ENCODE data around the gene CAB39. TPM values are rescaled to one million over a fixed set of nuclear protein-coding genes. Genes with fewer than 3 reads are reported as not detected.

Gene CAB39
- total and polyA plus RNA-seq, 5 donors: 47.2 to 100.0 (median 87.3) TPM

DNA sequence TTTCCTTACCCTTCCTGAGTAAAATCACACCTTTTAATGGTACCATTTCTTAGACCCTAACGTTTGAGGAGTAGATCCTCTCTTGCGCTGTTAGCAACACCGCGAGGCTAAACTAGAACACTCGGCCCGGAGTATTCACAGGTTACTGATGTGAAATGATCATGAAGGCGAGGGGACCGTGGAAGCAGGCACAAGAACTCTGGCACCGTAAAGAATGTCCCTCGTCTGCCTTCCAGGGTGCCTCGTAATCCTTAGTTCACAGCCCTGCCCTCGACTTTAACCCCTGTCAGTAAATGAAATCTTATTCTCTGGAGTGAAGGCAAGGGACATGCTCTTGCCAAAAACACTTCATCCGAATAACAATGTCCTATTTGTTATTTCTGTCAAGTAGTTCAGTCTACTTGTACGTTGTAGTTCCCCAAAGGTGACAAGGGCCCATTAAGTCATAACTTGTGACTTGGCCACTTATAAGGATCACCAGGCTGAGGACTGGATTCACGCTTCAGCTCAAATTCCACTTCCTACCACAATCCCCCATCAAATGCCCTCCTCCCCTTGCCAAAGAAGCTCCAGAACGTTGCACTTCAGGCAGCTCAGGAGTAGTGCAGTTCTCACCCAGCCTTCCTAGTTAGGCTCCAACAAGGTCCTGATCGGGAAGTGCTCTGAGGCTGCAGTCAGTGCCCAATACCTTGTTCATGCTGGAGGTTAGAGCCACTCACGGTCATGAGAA is 108.8 kb downstream of the CAB39 start:
- intact Hi-C loops (cut with DNase I): loop anchor here in 1 of 4 donors (5.0 kb wide), 1 partner anchor 166 kb away; no protein-coding TSS in a partner anchor
- Histone ChIP-seq H3K27ac (ENCODE audit: low read length) (no peak overlapping the region), H3K9me3 (ENCODE audit: control insufficient read depth, low read length) (no peaks in the 10 kb centered on the region), H3K27me3 (ENCODE audit: control insufficient read depth, insufficient read depth) (no peaks in the 10 kb centered on the region), H3K4me3 (ENCODE audit: low read length) (no peak overlapping the region), H3K4me1 (ENCODE audit: control insufficient read depth, insufficient read depth, low read length) (no peaks in the 10 kb centered on the region)
- ATAC-seq (peak in 1 of 2 donors; percentile 17), DNase-seq (no peak)
- WGBS: 61% methylated on average over 18 of the region's 18 CpGs

DNA sequence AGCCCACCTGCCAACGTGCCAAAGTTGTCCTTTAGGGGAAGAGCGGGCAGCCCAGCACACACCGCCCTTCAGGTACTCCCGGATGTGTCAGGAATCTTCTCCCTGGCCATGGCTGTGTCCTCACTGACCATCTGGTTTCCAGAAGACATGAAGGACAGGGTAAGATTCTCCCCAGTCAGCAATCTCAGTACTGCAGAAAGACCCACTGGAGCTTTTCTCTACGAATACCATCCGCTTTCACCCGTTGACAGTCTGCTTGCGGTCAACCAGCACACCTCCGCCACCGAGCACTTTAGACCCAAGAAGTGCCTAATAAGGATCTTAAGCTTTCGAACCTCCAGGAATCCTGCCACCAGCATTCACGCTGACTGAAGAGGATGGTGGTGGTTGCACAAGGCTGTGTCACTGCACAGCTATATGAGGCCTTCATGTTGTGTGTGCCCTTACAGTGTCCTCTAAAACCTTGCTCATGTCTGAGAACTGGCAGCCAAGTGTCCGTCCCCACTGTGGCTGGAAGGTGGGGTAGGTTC is 109.4 kb downstream of the CAB39 start:
- DNase-seq (peak in 1 of 3 donors; percentile 32), ATAC-seq (no peak)
- 92% methylated on average over 13 of the region's 13 CpGs for WGBS
- H3K9me3 ChIP-seq (ENCODE audit: control insufficient read depth, low read length): no peaks in the 10 kb centered on the region
- no peaks in the 10 kb centered on the region for H3K27me3 ChIP-seq (ENCODE audit: control insufficient read depth, insufficient read depth)
- H3K27ac ChIP-seq (ENCODE audit: low read length): no peak overlapping the region
- no peak overlapping the region for H3K4me3 ChIP-seq (ENCODE audit: low read length)
- H3K4me1 ChIP-seq (ENCODE audit: control insufficient read depth, insufficient read depth, low read length): no peaks in the 10 kb centered on the region
- intact Hi-C loops (cut with DNase I): loop anchor here in 1 of 4 donors (5.0 kb wide), 1 partner anchor 165 kb away; no protein-coding TSS in a partner anchor

DNA sequence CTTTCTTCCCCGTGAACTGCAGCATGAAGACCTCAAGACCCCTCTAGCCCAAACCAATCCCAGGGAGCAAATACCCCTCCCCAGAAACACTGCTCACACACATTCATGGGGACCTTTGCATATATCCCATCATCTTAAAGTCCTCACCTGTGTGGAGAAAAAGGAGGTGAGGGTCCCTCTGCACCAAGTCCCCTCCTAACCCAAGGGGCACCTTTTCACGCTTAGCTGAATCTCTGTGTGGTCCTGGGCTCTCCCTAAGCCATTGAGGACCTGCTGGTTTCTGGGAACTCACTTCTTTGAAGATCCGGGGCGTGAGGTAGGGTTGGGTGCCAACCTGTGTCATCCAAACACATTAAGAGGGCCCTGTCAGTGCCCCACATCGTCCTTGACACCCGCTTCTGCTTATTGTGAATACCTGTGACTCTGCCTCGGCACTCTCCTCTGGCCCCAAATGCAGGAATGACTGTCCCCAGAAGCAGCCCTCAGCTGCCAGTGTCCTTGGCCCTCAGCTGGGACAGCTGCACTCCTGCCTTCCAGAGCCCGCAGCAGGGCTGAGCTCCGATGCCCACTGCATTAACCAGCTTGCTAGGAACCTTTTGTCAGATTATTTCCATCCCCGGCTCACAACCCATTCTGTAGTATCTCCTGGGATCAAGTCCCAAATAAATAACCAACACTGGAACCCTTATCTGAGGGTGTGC is 110.8 kb downstream of the CAB39 start:
- peak in 1 of 3 donors; percentile 30 for DNase-seq
- 73% methylated on average over 10 of the region's 10 CpGs for WGBS
- H3K27me3 ChIP-seq (ENCODE audit: control insufficient read depth, insufficient read depth): no peaks in the 10 kb centered on the region
- no peaks in the 10 kb centered on the region for H3K4me1 ChIP-seq (ENCODE audit: control insufficient read depth, insufficient read depth, low read length)
- no peak for ATAC-seq
- intact Hi-C loops (cut with DNase I): loop anchor here in 1 of 4 donors (5.0 kb wide), 1 partner anchor 164 kb away; no protein-coding TSS in a partner anchor
- no peak overlapping the region for H3K27ac ChIP-seq (ENCODE audit: low read length)
- no peaks in the 10 kb centered on the region for H3K9me3 ChIP-seq (ENCODE audit: control insufficient read depth, low read length)
- H3K4me3 ChIP-seq (ENCODE audit: low read length): no peak overlapping the region

- WGBS: 23% methylated on average over 14 of the region's 14 CpGs
- ATAC-seq: peak; percentile 69 to 74
- peak; percentile 29 to 57 (median 41) for DNase-seq
- no peak overlapping the region for H3K4me3 ChIP-seq (ENCODE audit: low read length)
- intact Hi-C loops (cut with DNase I): loop anchor here in 1 of 4 donors (5.0 kb wide), 1 partner anchor 163 kb away; no protein-coding TSS in a partner anchor
- H3K27ac ChIP-seq (ENCODE audit: low read length): no peak overlapping the region
- no peaks in the 10 kb centered on the region for H3K27me3 ChIP-seq (ENCODE audit: control insufficient read depth, insufficient read depth)
- no peaks in the 10 kb centered on the region for H3K4me1 ChIP-seq (ENCODE audit: control insufficient read depth, insufficient read depth, low read length)
- no peaks in the 10 kb centered on the region for H3K9me3 ChIP-seq (ENCODE audit: control insufficient read depth, low read length)
Observed at GRCh38 chr2:230824406-230824978, 111.8 kb downstream of the CAB39 start.

GRCh38 chr2:230825354-230825753 is 112.7 kb downstream of the CAB39 start:
- H3K27me3 ChIP-seq (ENCODE audit: control insufficient read depth, insufficient read depth): no peaks in the 10 kb centered on the region
- no peak overlapping the region for H3K27ac ChIP-seq (ENCODE audit: low read length)
- 39% methylated on average over 1 of the region's 1 CpG for WGBS
- no peak for DNase-seq
- H3K4me1 ChIP-seq (ENCODE audit: control insufficient read depth, insufficient read depth, low read length): no peaks in the 10 kb centered on the region
- intact Hi-C loops (cut with DNase I): loop anchor here in 2 of 4 donors (5.0 kb wide), 1 partner anchor 162 kb away; no protein-coding TSS in a partner anchor
- no peaks in the 10 kb centered on the region for H3K9me3 ChIP-seq (ENCODE audit: control insufficient read depth, low read length)
- no peak overlapping the region for H3K4me3 ChIP-seq (ENCODE audit: low read length)
- no peak for ATAC-seq

GRCh38 chr2:230827774-230828271 is 115.2 kb downstream of the CAB39 start:
- Histone ChIP-seq H3K4me3 (ENCODE audit: low read length) (peak overlapping the region; percentile 39), H3K4me1 (ENCODE audit: control insufficient read depth, insufficient read depth, low read length) (no peaks in the 10 kb centered on the region), H3K27ac (ENCODE audit: low read length) (no peak overlapping the region), H3K9me3 (ENCODE audit: control insufficient read depth, low read length) (no peaks in the 10 kb centered on the region), H3K27me3 (ENCODE audit: control insufficient read depth, insufficient read depth) (no peaks in the 10 kb centered on the region)
- ATAC-seq (no peak), DNase-seq (peak in 1 of 3 donors; percentile 43)
- intact Hi-C loops (cut with DNase I): loop anchor here in 2 of 4 donors (5.0 kb wide), 1 partner anchor 159 kb away; no protein-coding TSS in a partner anchor
- WGBS: 30% methylated on average over 36 of the region's 36 CpGs

DNA sequence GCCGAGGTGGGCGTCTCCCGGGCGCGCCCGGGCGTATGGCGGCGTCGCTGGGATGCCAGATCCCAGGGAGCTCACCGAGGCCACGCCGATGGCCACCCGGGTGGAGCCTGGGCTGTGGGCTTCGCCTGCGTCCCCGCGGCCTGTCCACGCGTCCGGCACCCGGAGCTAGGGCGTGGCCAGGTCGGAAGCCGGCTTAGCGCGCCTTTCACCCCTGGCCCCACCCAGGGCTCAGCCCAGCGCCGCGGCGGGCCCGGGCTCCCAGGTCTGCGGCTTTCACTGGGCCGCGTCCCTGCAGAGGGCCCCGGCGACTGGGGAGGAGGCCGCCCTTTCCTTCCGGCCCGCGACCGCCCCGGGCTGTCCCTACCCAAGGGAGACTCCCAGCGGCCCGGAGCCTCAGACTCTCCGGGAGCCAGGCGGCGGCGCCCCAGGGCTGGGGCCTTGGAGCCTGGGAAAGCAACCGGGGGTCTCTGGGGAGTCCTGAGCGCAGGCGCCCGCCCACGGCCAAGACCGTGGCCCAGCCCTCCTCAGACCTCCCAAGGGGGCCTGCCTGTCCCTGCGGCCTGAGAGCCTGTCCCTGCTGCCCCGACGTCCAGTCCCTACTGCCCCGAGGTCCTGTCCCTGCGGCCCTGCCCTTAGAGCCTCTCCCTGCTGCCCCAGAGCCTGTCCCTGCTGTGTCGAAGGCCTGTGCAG is 115.8 kb downstream of the CAB39 start:
- Histone ChIP-seq H3K4me1 (ENCODE audit: control insufficient read depth, insufficient read depth, low read length) (no peaks in the 10 kb centered on the region), H3K27ac (ENCODE audit: low read length) (no peak overlapping the region), H3K9me3 (ENCODE audit: control insufficient read depth, low read length) (no peaks in the 10 kb centered on the region), H3K27me3 (ENCODE audit: control insufficient read depth, insufficient read depth) (no peaks in the 10 kb centered on the region), H3K4me3 (ENCODE audit: low read length) (peak overlapping the region; percentile 39)
- DNase-seq (peak; percentile 39 to 81 (median 60)), ATAC-seq (peak; percentile 50 to 68)
- intact Hi-C loops (cut with DNase I): loop anchor here in 2 of 4 donors (5.0 kb wide), 1 partner anchor 159 kb away; no protein-coding TSS in a partner anchor
- 9% methylated on average over 61 of the region's 61 CpGs for WGBS

DNA sequence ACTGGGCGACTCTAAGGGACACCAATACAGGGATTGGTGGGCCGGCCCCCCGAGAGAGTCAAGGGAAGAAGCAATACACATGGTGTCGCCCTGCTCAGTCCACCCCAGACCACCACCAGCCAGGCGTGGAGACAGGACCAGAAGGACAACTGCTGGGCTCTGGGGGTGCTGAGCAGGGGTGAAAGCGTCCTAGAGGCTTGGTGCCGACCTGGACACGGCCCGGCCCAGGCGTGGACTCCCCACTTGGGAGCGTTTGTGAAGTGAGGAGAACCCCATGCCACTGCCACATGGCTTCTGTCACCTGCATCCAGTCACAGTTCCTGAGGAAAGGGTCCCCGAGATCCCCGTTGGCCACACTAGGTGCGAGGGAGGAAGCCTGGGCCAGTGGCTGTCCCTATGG is 116.7 kb downstream of the CAB39 start:
- intact Hi-C loops (cut with DNase I): loop anchor here in 2 of 4 donors (5.0 kb wide), 1 partner anchor 158 kb away; no protein-coding TSS in a partner anchor
- ATAC-seq (no peak), DNase-seq (no peak)
- Histone ChIP-seq H3K9me3 (ENCODE audit: control insufficient read depth, low read length) (no peaks in the 10 kb centered on the region), H3K4me1 (ENCODE audit: control insufficient read depth, insufficient read depth, low read length) (no peaks in the 10 kb centered on the region), H3K4me3 (ENCODE audit: low read length) (no peak overlapping the region), H3K27me3 (ENCODE audit: control insufficient read depth, insufficient read depth) (no peaks in the 10 kb centered on the region), H3K27ac (ENCODE audit: low read length) (no peak overlapping the region)
- 98% methylated on average over 14 of the region's 14 CpGs for WGBS

DNA sequence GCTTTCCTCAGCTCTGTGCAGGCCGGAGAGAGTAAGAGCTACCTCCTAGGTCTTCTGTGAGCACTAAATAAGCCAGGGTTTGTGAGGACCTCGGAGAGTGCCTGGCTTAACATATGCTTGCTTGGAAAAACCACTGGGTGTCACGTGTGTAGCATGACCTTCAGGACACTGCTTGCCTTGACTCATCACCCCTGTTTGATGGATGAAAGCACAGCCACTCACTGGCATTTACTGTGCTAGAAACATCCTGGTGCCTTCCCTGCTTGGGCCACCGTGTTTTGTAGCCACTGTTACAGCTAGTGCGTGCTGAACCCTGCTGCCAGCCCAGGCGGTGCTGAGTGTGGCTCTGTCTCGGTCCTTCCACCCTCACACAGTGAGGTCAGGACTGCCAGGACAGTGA is 117.3 kb downstream of the CAB39 start:
- no peaks in the 10 kb centered on the region for H3K4me1 ChIP-seq (ENCODE audit: control insufficient read depth, insufficient read depth, low read length)
- no peak for DNase-seq
- no peak overlapping the region for H3K27ac ChIP-seq (ENCODE audit: low read length)
- intact Hi-C loops (cut with DNase I): loop anchor here in 2 of 4 donors (5.0 kb wide), 1 partner anchor 157 kb away; no protein-coding TSS in a partner anchor
- no peaks in the 10 kb centered on the region for H3K9me3 ChIP-seq (ENCODE audit: control insufficient read depth, low read length)
- 92% methylated on average over 7 of the region's 7 CpGs for WGBS
- H3K27me3 ChIP-seq (ENCODE audit: control insufficient read depth, insufficient read depth): no peaks in the 10 kb centered on the region
- no peak overlapping the region for H3K4me3 ChIP-seq (ENCODE audit: low read length)
- no peak for ATAC-seq

DNA sequence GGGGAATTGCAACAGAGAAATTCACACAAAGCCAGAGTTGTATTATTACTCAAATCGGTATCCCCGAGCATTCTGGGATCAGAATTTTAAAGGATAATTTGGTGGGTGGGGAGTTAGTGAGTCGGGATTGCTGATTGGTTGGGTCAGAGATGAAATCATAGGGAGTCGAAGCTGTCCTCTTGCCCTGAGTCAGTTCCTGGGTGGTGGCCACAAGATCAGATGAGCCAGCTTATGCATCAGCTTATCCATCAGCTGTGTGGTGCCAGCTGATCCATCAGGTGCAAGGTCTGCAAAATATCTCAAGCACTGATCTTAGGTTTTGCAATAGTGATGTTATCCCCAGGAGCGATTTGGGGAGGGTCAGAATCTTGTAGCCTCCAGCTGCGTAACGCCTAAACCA is 117.8 kb downstream of the CAB39 start:
- Histone ChIP-seq H3K4me1 (ENCODE audit: control insufficient read depth, insufficient read depth, low read length) (no peaks in the 10 kb centered on the region), H3K4me3 (ENCODE audit: low read length) (no peak overlapping the region), H3K27ac (ENCODE audit: low read length) (no peak overlapping the region), H3K27me3 (ENCODE audit: control insufficient read depth, insufficient read depth) (no peaks in the 10 kb centered on the region), H3K9me3 (ENCODE audit: control insufficient read depth, low read length) (no peaks in the 10 kb centered on the region)
- intact Hi-C loops (cut with DNase I): no loop called here
- WGBS: 83% methylated on average over 7 of the region's 7 CpGs
- no peak for DNase-seq
- no peak for ATAC-seq
